NOMO-1 (cell line): ENCODE data around the gene PLXNA2.

Experiments
- DNase-seq, 2 experiments: peaks; one replicate each; lab custom pipeline; 2025; ENCODE audit not compliant: unreplicated experiment in 2 of 2; lab: John Stamatoyannopoulos, UW

PLXNA2 gene

DNA sequence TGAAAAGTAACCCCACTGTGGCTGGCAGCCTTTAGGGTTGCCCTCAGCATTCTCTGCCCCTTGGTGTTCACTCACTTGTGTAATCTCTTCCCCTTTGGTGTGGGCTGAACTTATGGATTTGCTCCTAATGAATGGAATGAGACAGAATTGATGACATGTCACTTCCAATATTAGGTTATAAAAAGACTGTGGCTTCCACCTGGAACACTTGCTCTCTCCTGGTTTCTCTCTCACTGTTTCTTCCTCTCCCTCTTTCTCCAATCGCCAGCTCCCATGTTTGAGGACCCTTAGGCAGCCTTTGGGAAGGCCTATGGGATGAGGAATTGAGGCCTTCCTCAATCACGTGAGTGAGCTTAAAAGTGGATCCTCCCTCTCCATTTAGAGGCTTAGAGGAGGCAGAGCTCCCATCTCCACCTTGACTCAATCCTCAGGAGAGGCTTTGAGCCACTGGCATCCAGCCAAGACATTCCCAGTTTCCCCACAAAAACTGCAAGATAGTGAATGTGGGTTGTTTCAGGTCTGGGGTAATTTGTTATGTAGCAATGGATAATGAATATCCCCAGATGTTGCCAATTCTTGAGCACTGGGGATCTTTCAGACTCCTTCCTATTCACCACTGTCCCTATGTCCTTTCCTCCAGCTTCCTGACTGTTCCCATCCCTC lies 237.8 kb downstream of the PLXNA2 start:
- DNase-seq = no peak

GRCh38 chr1:208004851-208005250 lies 239.3 kb downstream of the PLXNA2 start:
- DNase-seq = no peak

DNA sequence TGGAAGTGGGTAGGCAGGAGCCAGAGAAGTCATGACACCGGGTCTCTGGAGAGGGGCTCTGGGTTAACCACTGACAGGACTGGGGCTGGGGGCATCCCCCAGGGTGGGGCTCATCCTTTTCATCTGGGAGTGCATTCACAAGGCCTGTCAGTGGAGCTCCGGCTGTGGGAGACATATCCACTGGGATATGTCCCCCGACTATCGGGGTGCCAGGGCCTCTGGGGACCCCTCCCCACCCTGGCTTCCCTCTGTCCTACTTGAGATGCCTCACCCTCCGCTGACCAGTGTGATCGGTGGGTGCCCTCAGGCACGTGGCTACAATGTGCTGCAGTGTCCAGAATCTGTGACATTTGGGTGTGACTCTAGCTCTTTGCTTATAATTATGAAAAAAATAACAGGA lies 240.9 kb downstream of the PLXNA2 start:
- no peak for DNase-seq

- DNase-seq = no peak
Observed at GRCh38 chr1:208002672-208003071, 241.5 kb downstream of the PLXNA2 start.

GRCh38 chr1:208002078-208002477 lies 242.1 kb downstream of the PLXNA2 start:
- no peak for DNase-seq

DNA sequence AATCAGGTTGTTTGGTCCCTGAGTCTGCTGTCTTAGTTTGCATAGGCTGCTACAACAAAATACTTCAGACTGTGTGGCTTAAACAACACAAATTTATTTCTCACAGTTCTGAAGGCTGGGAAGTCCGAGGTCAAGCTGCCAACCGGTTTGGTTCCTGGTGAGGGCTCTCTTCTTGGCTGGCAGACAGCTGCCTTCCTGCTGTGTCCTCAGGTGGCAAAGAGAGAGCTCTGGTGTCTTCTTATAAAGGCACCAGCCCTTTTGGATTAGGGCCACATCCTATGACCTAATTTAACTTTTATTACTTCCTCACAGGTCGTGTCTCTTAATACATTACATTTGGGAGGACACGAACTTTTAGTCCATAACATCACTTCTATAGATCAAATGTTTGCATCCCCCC lies 243.7 kb downstream of the PLXNA2 start:
- no peak for DNase-seq

DNA sequence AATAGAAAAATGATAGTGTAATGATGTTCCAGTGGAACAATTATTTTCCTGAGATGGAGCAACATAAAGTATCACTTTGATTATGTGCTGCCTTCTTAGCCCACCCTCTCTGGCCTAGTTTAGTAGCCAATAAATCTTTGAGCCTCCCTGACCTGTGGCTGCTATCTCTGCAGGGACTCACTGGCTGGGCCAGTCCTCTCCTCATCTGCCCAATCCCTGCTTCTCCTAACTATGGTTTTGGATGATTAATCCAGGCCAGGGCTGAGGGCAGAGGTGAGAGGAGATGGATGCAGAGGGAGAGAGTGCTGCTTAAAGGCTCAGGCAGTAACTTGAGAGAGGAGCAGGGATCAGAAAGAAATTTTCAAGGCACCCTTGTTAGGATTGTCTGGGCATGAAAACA lies 244.2 kb downstream of the PLXNA2 start:
- no peak for DNase-seq

- DNase-seq = no peak
Observed at GRCh38 chr1:207999274-207999915, 244.8 kb downstream of the PLXNA2 start.

- no peak for DNase-seq
Observed at GRCh38 chr1:207998691-207999090, 245.5 kb downstream of the PLXNA2 start.

DNA sequence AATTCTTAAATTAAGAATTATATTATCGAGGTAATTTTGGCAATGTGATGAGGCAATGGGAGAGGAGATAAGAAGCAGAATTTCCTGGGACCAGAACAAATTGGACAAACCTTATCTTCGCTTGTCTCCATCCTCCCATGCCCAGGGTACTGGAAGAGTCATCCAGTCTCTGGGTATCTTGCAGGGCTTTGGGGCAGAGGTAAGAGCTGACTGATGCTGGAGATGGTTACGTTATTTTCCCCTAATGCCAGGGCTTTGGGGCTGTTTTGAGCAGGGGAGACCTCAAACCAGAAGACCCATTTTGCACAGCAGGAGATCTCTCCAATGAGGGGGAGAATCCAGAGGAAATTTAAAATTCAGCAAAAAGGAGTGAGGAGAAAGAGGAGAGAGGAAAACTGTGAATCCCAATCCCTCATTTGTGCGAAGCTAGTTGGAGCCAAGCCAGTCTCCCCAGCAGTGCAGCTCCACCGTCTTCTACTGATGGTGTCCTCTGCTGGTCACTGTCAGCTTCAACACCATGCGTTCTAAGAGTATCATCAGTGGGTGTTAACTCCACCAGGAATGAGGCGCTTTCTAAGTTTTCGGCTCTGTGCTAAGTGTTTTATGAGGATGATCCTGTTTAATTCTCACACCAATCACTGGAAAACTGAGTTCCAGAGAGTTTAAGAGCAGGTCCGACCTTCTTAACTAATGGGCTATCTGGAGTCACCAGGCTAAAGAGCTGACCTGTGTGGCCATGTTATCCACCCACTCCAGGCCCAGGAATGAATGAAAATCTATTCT lies 246.5 kb downstream of the PLXNA2 start:
- DNase-seq = peak; percentile 18 to 43

GRCh38 chr1:207996636-207997035 lies 247.5 kb downstream of the PLXNA2 start:
- peak; percentile 37 to 54 for DNase-seq

GRCh38 chr1:207995576-207995975 lies 248.6 kb downstream of the PLXNA2 start:
- no peak for DNase-seq

- no peak for DNase-seq
Observed at GRCh38 chr1:207993477-207994445, 250.4 kb downstream of the PLXNA2 start.

GRCh38 chr1:207992677-207993236 lies 251.4 kb downstream of the PLXNA2 start:
- no peak for DNase-seq

- no peak for DNase-seq
Observed at GRCh38 chr1:207991583-207992026, 252.6 kb downstream of the PLXNA2 start.

GRCh38 chr1:207990876-207991582 lies 253.2 kb downstream of the PLXNA2 start:
- no peak for DNase-seq

- no peak for DNase-seq
Observed at GRCh38 chr1:207990455-207990854, 253.7 kb downstream of the PLXNA2 start.

DNA sequence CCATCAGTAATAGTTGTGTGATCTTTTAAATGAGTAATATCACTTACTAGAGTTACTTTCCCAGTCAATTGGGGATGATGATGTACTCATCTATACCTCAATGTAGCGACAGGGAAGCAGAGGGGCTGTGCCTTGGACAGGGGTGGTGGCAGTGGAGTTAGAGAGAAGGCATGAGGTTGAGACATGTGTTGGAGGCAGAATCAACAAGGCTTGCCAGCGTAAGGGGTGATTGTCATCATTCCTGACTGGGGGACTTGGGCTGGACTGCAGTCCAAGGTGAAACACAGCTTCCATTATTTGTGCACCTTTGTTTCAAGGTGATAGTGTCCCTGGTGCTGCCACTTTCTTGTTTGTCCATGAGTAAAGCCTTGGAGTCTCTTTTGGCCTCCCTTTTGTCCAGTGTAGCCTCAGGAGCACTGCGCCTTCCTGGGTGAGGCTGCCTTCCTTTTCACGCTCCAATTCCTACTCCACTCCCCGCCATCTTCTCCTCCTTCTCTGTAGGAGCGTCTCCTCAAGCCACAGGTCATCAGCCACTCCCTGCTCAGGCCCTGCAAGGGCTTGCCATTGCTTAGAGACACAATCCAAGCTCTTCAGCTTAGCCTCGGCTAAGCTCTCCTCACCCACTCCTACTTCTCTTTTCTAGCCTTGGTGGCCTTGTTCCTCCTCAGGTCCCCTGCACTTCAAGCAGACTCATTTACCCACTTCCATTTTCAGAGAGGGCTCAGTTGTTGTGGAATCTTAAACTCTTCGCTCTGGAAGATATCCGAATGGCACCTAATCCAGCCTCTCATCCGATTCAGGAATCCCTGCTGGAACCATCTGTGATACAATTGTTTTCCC lies 255.6 kb downstream of the PLXNA2 start:
- DNase-seq = peak in 1 of 2 experiments; percentile 13

DNA sequence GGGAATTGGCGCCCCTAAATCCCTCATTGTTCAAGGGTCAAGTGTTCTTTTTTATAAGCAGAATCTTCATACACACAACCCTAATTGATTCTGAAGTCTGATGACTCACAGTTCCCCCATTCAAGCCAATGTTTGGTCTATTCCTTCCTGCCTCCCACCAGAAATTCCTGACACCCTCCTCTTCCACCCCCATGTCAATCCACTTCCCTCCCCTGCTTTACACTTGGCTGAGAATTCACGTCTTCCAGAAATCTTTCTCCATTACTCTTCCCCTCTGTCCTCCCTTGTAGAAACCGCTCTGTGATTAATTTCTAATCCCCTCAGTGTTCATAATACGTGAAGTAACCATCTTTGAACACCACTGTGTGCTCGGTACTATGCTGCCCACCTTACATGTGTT lies 257.0 kb downstream of the PLXNA2 start:
- no peak for DNase-seq
